H1 (cell line): Measurements from ENCODE around the gene NUP43. TPM values are rescaled to one million over a fixed set of nuclear protein-coding genes. Genes with fewer than 3 reads are reported as not detected.

Experiments used
- CTCF ChIA-PET: fragments of 300-600 bp; sonication (Branson Sonifier 250); formaldehyde crosslinking; loops from one replicate; lab custom pipeline; 2021; ENCODE audit not compliant: partially characterized antibody; lab: Charles Lee
- POLR2A ChIA-PET: fragments of 300-600 bp; sonication (Branson Sonifier 250); formaldehyde crosslinking; loops from one replicate; lab custom pipeline; 2021; ENCODE audit warnings: inconsistent platforms; ENCODE audit not compliant: partially characterized antibody; lab: Charles Lee
- DNase-seq, 2 experiments: peaks; one replicate each; pipeline versions ENCODE4 v3.0.0 to v3.0.0-alpha.2; 2010 to 2022; ENCODE audit warnings: low spot score in 2 of 2, low read depth in 1 of 2, mixed read lengths in 1 of 2
- FAIRE-seq: peaks from 2 replicates; lab custom pipeline; 2011; peaks lifted over from hg19 to GRCh38; lab: Jason Lieb, UNC
- H2AFZ ChIP-seq: 2 replicates; pipeline ENCODE4 v1.8.1; 2012; ENCODE audit warnings: low read length, inconsistent platforms
- H2AK5ac ChIP-seq: 2 replicates; pipeline ENCODE4 v1.6.1; 2013; ENCODE audit warnings: low read depth, low read length
- H2BK120ac ChIP-seq: replicated peaks from 2 replicates; pipeline ENCODE3; 2013; ENCODE audit warnings: low read depth, low read length, inconsistent platforms
- H2BK12ac ChIP-seq: 2 replicates; pipeline ENCODE4 v1.6.1; 2013; ENCODE audit warnings: low read depth, low read length
- H2BK15ac ChIP-seq: 2 replicates; pipeline ENCODE4 v1.6.1; 2013; ENCODE audit warnings: low read length
- H2BK20ac ChIP-seq: 2 replicates; pipeline ENCODE4 v1.6.1; 2013; ENCODE audit warnings: low read length
- H2BK5ac ChIP-seq: 2 replicates; pipeline ENCODE4 v1.6.1; 2013; ENCODE audit warnings: low read depth, low read length
- H3K14ac ChIP-seq: 2 replicates; pipeline ENCODE4 v1.6.1; 2013; ENCODE audit warnings: inconsistent platforms; ENCODE audit not compliant: insufficient read length
- H3K18ac ChIP-seq: 2 replicates; pipeline ENCODE4 v1.6.1; 2013; ENCODE audit warnings: low read length; ENCODE audit errors: extremely low read depth
- H3K23ac ChIP-seq: 2 replicates; pipeline ENCODE4 v1.6.1; 2013; ENCODE audit warnings: inconsistent platforms; ENCODE audit not compliant: insufficient read length
- H3K23me2 ChIP-seq: 2 replicates; pipeline ENCODE4 v1.6.1; 2013; ENCODE audit warnings: low read depth, low read length
- H3K27ac ChIP-seq: 2 replicates; pipeline ENCODE4 v1.6.1; 2011; ENCODE audit warnings: low read depth, low read length, inconsistent platforms
- H3K27me3 ChIP-seq, 4 experiments: replicated peaks in 1 of 4; 1 replicate in 1 of 4; 2 replicates in 3 of 4; pipeline versions ENCODE4 v1.6.1 to v1.8.1; 2011 to 2013; ENCODE audit warnings: low read length in 3 of 4, mild to moderate bottlenecking in 3 of 4, inconsistent platforms in 2 of 4, mixed read lengths in 2 of 4, moderate library complexity in 1 of 4; ENCODE audit not compliant: control insufficient read depth in 3 of 4, insufficient read depth in 3 of 4; ENCODE audit errors: extremely low read depth in 1 of 4
- H3K36me3 ChIP-seq, 4 experiments: 2 replicates each; pipeline versions ENCODE4 v1.6.1 to v1.8.1; 2011 to 2013; ENCODE audit warnings: mild to moderate bottlenecking in 4 of 4, low read length in 3 of 4, moderate library complexity in 2 of 4, control low read depth in 1 of 4, inconsistent platforms in 1 of 4; ENCODE audit not compliant: insufficient read depth in 4 of 4, control insufficient read depth in 2 of 4
- H3K4ac ChIP-seq: replicated peaks from 2 replicates; pipeline ENCODE3; 2013; ENCODE audit warnings: low read length, low read depth, mixed read lengths, inconsistent platforms; ENCODE audit not compliant: insufficient read length
- H3K4me1 ChIP-seq, 4 experiments: replicated peaks in 1 of 4; 1 replicate in 1 of 4; 2 replicates in 3 of 4; pipeline versions ENCODE4 v1.6.1 to v1.8.1; 2011 to 2013; ENCODE audit warnings: low read length in 3 of 4, inconsistent platforms in 2 of 4, mixed read lengths in 1 of 4; ENCODE audit not compliant: insufficient read depth in 4 of 4, control insufficient read depth in 3 of 4
- H3K4me2 ChIP-seq, 2 experiments: 2 replicates each; pipeline versions ENCODE4 v1.6.1 to v1.8.1; 2011 to 2013; ENCODE audit warnings: low read depth in 2 of 2, low read length in 2 of 2, control low read depth in 1 of 2, inconsistent platforms in 1 of 2, mild to moderate bottlenecking in 1 of 2; ENCODE audit not compliant: insufficient read depth in 1 of 2
- H3K4me3 ChIP-seq, 4 experiments: fragments of 200-600, 300-600 bp in 1 of 4; sonication (generic), shearing (Covaris generic), sonication (Bioruptor Twin) in 1 of 4; 2 replicates each; pipeline versions ENCODE4 v1.5.1 to v1.8.1; 2011 to 2016; ENCODE audit warnings: low read length in 4 of 4, low read depth in 3 of 4, control low read depth in 2 of 4, inconsistent platforms in 2 of 4, mild to moderate bottlenecking in 2 of 4, mixed read lengths in 1 of 4, moderate library complexity in 1 of 4; ENCODE audit not compliant: insufficient read depth in 2 of 4; ENCODE audit errors: extremely low read depth in 1 of 4
- H3K56ac ChIP-seq: replicated peaks from 2 replicates; pipeline ENCODE3; 2013; ENCODE audit warnings: low read depth, mild to moderate bottlenecking, mixed read lengths, low read length, inconsistent platforms; ENCODE audit not compliant: insufficient read length
- H3K79me1 ChIP-seq: 2 replicates; pipeline ENCODE4 v1.6.1; 2013; ENCODE audit warnings: low read depth, low read length, control low read depth
- H3K79me2 ChIP-seq, 2 experiments: 2 replicates each; pipeline versions ENCODE4 v1.6.1 to v1.8.1; 2012 to 2013; ENCODE audit warnings: low read length in 2 of 2, mild to moderate bottlenecking in 2 of 2, inconsistent platforms in 1 of 2; ENCODE audit not compliant: insufficient read depth in 2 of 2, control insufficient read depth in 1 of 2
- H3K9ac ChIP-seq, 4 experiments: replicated peaks in 1 of 4; 1 replicate in 1 of 4; 2 replicates in 3 of 4; pipeline versions ENCODE4 v1.6.1 to v1.8.1; 2011 to 2013; ENCODE audit warnings: low read depth in 3 of 4, low read length in 3 of 4, control low read depth in 2 of 4, mild to moderate bottlenecking in 2 of 4, moderate library complexity in 2 of 4, inconsistent platforms in 1 of 4; ENCODE audit errors: extremely low read depth in 1 of 4
- H3K9me3 ChIP-seq, 2 experiments: 2 replicates each; pipeline versions ENCODE4 v1.6.1 to v1.8.1; 2012 to 2013; ENCODE audit warnings: mild to moderate bottlenecking in 2 of 2, moderate library complexity in 2 of 2, control low read depth in 1 of 2, inconsistent platforms in 1 of 2, low read depth in 1 of 2, low read length in 1 of 2, mixed read lengths in 1 of 2; ENCODE audit not compliant: insufficient read depth in 2 of 2
- H4K20me1 ChIP-seq, 2 experiments: replicated peaks in 1 of 2; 2 replicates each; pipeline versions ENCODE3 to v1.8.1; 2011 to 2013; ENCODE audit warnings: inconsistent platforms in 2 of 2, low read length in 2 of 2, mild to moderate bottlenecking in 1 of 2; ENCODE audit not compliant: insufficient read depth in 2 of 2, control insufficient read depth in 1 of 2
- H4K5ac ChIP-seq: 2 replicates; pipeline ENCODE4 v1.6.1; 2013; ENCODE audit warnings: low read length, low read depth, mixed read lengths, inconsistent platforms; ENCODE audit not compliant: insufficient read length
- H4K8ac ChIP-seq: 2 replicates; pipeline ENCODE4 v1.8.0; 2013; ENCODE audit warnings: mild to moderate bottlenecking, moderate library complexity, low read length, inconsistent platforms; ENCODE audit not compliant: insufficient read depth; ENCODE audit errors: extremely low read depth
- H4K91ac ChIP-seq: replicated peaks from 2 replicates; pipeline ENCODE3; 2013; ENCODE audit warnings: low read length, mixed read lengths, inconsistent platforms; ENCODE audit not compliant: insufficient read length
- ATF2 ChIP-seq: IDR thresholded peaks from 2 replicates; pipeline ENCODE4 v1.6.1; 2012; ENCODE audit warnings: low read length, inconsistent platforms
- ATF3 ChIP-seq: IDR thresholded peaks from 2 replicates; pipeline ENCODE4 v1.6.1; 2011; ENCODE audit warnings: low read depth, mild to moderate bottlenecking, low read length; ENCODE audit not compliant: insufficient read depth
- BCL11A ChIP-seq, 2 experiments: IDR thresholded peaks; one replicate each; pipeline ENCODE4 v1.6.1; 2011; ENCODE audit warnings: low read depth in 2 of 2, low read length in 2 of 2, mild to moderate bottlenecking in 2 of 2
- CBX5 ChIP-seq: fragments of 300-800, 300-1000 bp; sonication (generic); IDR thresholded peaks from 2 replicates; pipeline ENCODE4 v1.7.1; 2016; ENCODE audit warnings: antibody characterized with exemption, low read length, low read depth
- EP300 ChIP-seq, 2 experiments: IDR thresholded peaks; 1 replicate in 1 of 2; 2 replicates in 1 of 2; pipeline ENCODE4 v1.6.1; 2011 to 2012; ENCODE audit warnings: low read depth in 2 of 2, low read length in 2 of 2, mild to moderate bottlenecking in 2 of 2, borderline replicate concordance in 1 of 2, inconsistent platforms in 1 of 2, moderate library complexity in 1 of 2
- MAX ChIP-seq: IDR thresholded peaks from 2 replicates; pipeline ENCODE4 v1.6.1; 2012; ENCODE audit warnings: inconsistent platforms
- PHF8 ChIP-seq: fragments of 200-600 bp; sonication (generic); conservative IDR thresholded peaks from 2 replicates; pipeline ENCODE4 v1.7.1; 2012; ENCODE audit warnings: low read depth, mild to moderate bottlenecking, inconsistent platforms, low read length, moderate library complexity
- RBBP5 ChIP-seq: IDR thresholded peaks from 2 replicates; pipeline ENCODE4 v1.7.1; 2012; ENCODE audit warnings: low read depth, mild to moderate bottlenecking, inconsistent platforms, low read length, moderate library complexity, borderline replicate concordance
- SUZ12 ChIP-seq: fragments of 200-600 bp; sonication (generic); IDR thresholded peaks from 2 replicates; pipeline ENCODE4 v1.6.1; 2012; ENCODE audit warnings: mild to moderate bottlenecking, inconsistent platforms, low read length, moderate library complexity, mixed read lengths
- TAF1 ChIP-seq: IDR thresholded peaks from 2 replicates; pipeline ENCODE4 v1.6.1; 2011; ENCODE audit warnings: mild to moderate bottlenecking, low read depth, low read length
- ZNF274 ChIP-seq: IDR thresholded peaks from 2 replicates; pipeline ENCODE4 v1.7.0; 2012; ENCODE audit warnings: low read length, borderline replicate concordance; ENCODE audit errors: extremely low read depth
- WGBS, 2 experiments: shearing (Covaris generic) in 1 of 2; methylation state at CpG; one replicate each; pipeline versions ENCODE4 v1.1.6 to v1.1.7; 2013 to 2015; ENCODE audit warnings: low lambda C conversion rate in 2 of 2, mixed read lengths in 2 of 2, inconsistent platforms in 1 of 2, low coverage in 1 of 2, missing lambda C conversion rate in 1 of 2; ENCODE audit not compliant: insufficient replicate concordance in 2 of 2, insufficient coverage in 1 of 2, insufficient read length in 1 of 2; ENCODE audit errors: extremely low coverage in 1 of 2, missing lambda C conversion rate in 1 of 2; 5-methylcytosine and 5-hydroxymethylcytosine counted together
- polyA plus RNA-seq, 7 experiments: library from polyadenylated mRNA; depleted of rRNA in 3 of 7; stranded (reverse) in 5 of 7; unstranded in 2 of 7; fragments of >200 nt in 5 of 7; fragments of 200-250 nt in 2 of 7; gene quantifications; 1 replicate in 5 of 7; 2 replicates in 1 of 7; 4 replicates in 1 of 7; pipeline versions ENCODE4 v1.2.1 to v1.2.3, GENCODE V29; 2011 to 2013; ENCODE audit warnings: missing spikeins in 2 of 7, mixed read lengths in 2 of 7
- total RNA-seq: library from RNA; stranded (reverse); fragmentation: NEBNext Ultra II Directional; extraction: Animal tissue kit (Norgen Biotek cat#: 25700); gene quantifications from 2 replicates; pipeline ENCODE4 v1.2.1, GENCODE V29; 2021

Gene NUP43
- total and polyA plus RNA-seq, 2 of the 8 experiments (the other 6 are each of a cell fraction or from before 2014, with no cell fraction given): 25.2 to 83.4 TPM

- Histone ChIP-seq H2AFZ (no peak overlapping the region), H3K23ac (no peak overlapping the region), H3K14ac (no peak overlapping the region), H2BK12ac (no peak overlapping the region), H4K91ac (no peak overlapping the region), H3K4ac (no peak overlapping the region), H3K4me2 (no peak overlapping the region), H3K4me1 (no peaks in the 10 kb centered on the region), H3K56ac (no peak overlapping the region), H2BK120ac (no peak overlapping the region), H3K4me3 (no peak overlapping the region), H3K79me1 (no peaks in the 10 kb centered on the region), H4K5ac (no peak overlapping the region), H2BK20ac (no peak overlapping the region), H2BK5ac (no peak overlapping the region), H3K79me2 (no peaks in the 10 kb centered on the region), H3K27me3 (no peaks in the 10 kb centered on the region), H3K9me3 (peaks cover 0 to 4% of the 10 kb centered on the region in 2 experiments; a peak in 1 of 4 replicates), H2BK15ac (no peak overlapping the region), H3K23me2 (no peaks in the 10 kb centered on the region), H4K20me1 (no peaks in the 10 kb centered on the region), H2AK5ac (no peak overlapping the region), H3K9ac (no peak overlapping the region), H3K18ac (no peak overlapping the region), H3K27ac (no peak overlapping the region), H3K36me3 (peaks cover 0 to 7% (median 1%) of the 10 kb centered on the region in 4 experiments; a peak in 3 of 8 replicates), H4K8ac (no peak overlapping the region)
- POLR2A ChIA-PET: no interaction called here
- FAIRE-seq: no peak
- WGBS, 2 experiments: 94% methylated on average over 2 of the region's 2 CpGs; no CpG with 5 or more reads in 1 of the 2 experiments
- DNase-seq: no peak
- CTCF ChIA-PET: interaction anchor here (1.0 kb wide), 1 partner anchor 59 kb away, joined by 3 read pairs; no protein-coding TSS in a partner anchor
- TF ChIP-seq ZNF274 (no peak), EP300 (IDR thresholded peaks at IDR 0.05; ENCODE audit: borderline replicate concordance in 1 of 2, low read depth in 2 of 2, low read length in 2 of 2) (no peak), ATF2 (no peak), RBBP5 (no peak), BCL11A (IDR thresholded peaks at IDR 0.05; ENCODE audit: low read depth in 2 of 2, low read length in 2 of 2) (no peak), CBX5 (no peak), SUZ12 (no peak), MAX (no peak), ATF3 (no peak), PHF8 (no peak), TAF1 (no peak)
Measured at GRCh38 chr6:149782337-149782736, 36.0 kb upstream of the NUP43 start.
